IMR-90 (cell line): ENCODE measurements around the gene HEATR1. TPM values are rescaled to one million over a fixed set of nuclear protein-coding genes. Genes with fewer than 3 reads are reported as not detected.

Experiments used
- ATAC-seq: fragments of 200-7000 bp; cut with Tn5 transposase; 2 replicates; pipeline ENCODE4 v1.9.1; 2020; ENCODE audit warnings: low read depth, mild to moderate bottlenecking, moderate library complexity
- BruUV-seq: library from RNA; stranded (reverse); fragments of 400-500 nt; replicated peaks from 2 replicates; lab custom pipeline; 2021; lab: Mats Ljungman, UMichigan
- CTCF ChIA-PET: fragments of 300-600 bp; formaldehyde crosslinking; extraction: SDS; loops from one replicate; lab custom pipeline; 2021; ENCODE audit warnings: antibody characterized with exemption; lab: Yijun Ruan, JAX
- POLR2A ChIA-PET: fragments of 300-600 bp; sonication (Branson Sonifier 250); formaldehyde crosslinking; loops from one replicate; lab custom pipeline; 2022; ENCODE audit warnings: antibody characterized with exemption; ENCODE audit not compliant: unreplicated experiment; lab: Charles Lee
- DNase-seq: peaks from one replicate; pipeline ENCODE4 v3.0.0; 2013
- H2AFZ ChIP-seq: replicated peaks from 2 replicates; pipeline ENCODE3; 2013; ENCODE audit warnings: low read length, mild to moderate bottlenecking; ENCODE audit not compliant: poor library complexity
- H2AK5ac ChIP-seq: 2 replicates; pipeline ENCODE4 v1.6.1; 2013; ENCODE audit warnings: low read depth, low read length, inconsistent platforms
- H2AK9ac ChIP-seq: replicated peaks from 2 replicates; pipeline ENCODE3; 2013; ENCODE audit warnings: mild to moderate bottlenecking, low read depth, low read length, moderate library complexity; ENCODE audit not compliant: poor library complexity
- H2BK120ac ChIP-seq: 2 replicates; pipeline ENCODE4 v1.6.1; 2013; ENCODE audit warnings: low read depth, low read length, inconsistent platforms
- H2BK15ac ChIP-seq: 3 replicates; pipeline ENCODE4 v1.6.1; 2013; ENCODE audit warnings: low read depth, low read length, inconsistent platforms
- H2BK20ac ChIP-seq: 2 replicates; pipeline ENCODE4 v1.6.1; 2013; ENCODE audit warnings: low read depth, mild to moderate bottlenecking, inconsistent platforms, low read length, moderate library complexity
- H2BK5ac ChIP-seq: 2 replicates; pipeline ENCODE4 v1.6.1; 2013; ENCODE audit warnings: mild to moderate bottlenecking, low read depth, low read length, inconsistent platforms; ENCODE audit not compliant: poor library complexity, severe bottlenecking
- H3K14ac ChIP-seq: replicated peaks from 2 replicates; pipeline ENCODE4 v1.6.1; 2013; ENCODE audit warnings: low read depth, low read length, inconsistent platforms
- H3K18ac ChIP-seq: 2 replicates; pipeline ENCODE4 v1.6.1; 2013; ENCODE audit warnings: low read depth, low read length, control low read depth
- H3K23ac ChIP-seq: 2 replicates; pipeline ENCODE4 v1.6.1; 2013; ENCODE audit warnings: low read depth, low read length, inconsistent platforms
- H3K27ac ChIP-seq: 2 replicates; pipeline ENCODE4 v1.5.1; 2013; ENCODE audit warnings: mild to moderate bottlenecking, control low read depth, low read length; ENCODE audit not compliant: insufficient read depth
- H3K27me3 ChIP-seq: 2 replicates; pipeline ENCODE4 v1.6.1; 2013; ENCODE audit warnings: low read length; ENCODE audit not compliant: control insufficient read depth, insufficient read depth
- H3K36me3 ChIP-seq: 2 replicates; pipeline ENCODE4 v1.6.1; 2013; ENCODE audit warnings: low read length, mixed read lengths; ENCODE audit not compliant: control insufficient read depth, insufficient read depth
- H3K4ac ChIP-seq: 2 replicates; pipeline ENCODE4 v1.6.1; 2013; ENCODE audit warnings: low read depth, low read length, inconsistent platforms
- H3K4me1 ChIP-seq: 2 replicates; pipeline ENCODE4 v1.6.1; 2013; ENCODE audit warnings: low read length, mixed read lengths; ENCODE audit not compliant: control insufficient read depth, insufficient read depth
- H3K4me2 ChIP-seq: 2 replicates; pipeline ENCODE4 v1.6.1; 2013; ENCODE audit warnings: low read depth, mild to moderate bottlenecking, control low read depth, low read length, moderate library complexity
- H3K4me3 ChIP-seq: 2 replicates; pipeline ENCODE4 v1.5.1; 2013; ENCODE audit warnings: low read depth, mild to moderate bottlenecking, control low read depth, low read length, moderate library complexity; ENCODE audit not compliant: insufficient read depth
- H3K56ac ChIP-seq: 2 replicates; pipeline ENCODE4 v1.6.1; 2013; ENCODE audit warnings: low read length, inconsistent platforms; ENCODE audit not compliant: insufficient read depth; ENCODE audit errors: extremely low read depth
- H3K79me1 ChIP-seq, 2 experiments: 2 replicates each; pipeline ENCODE4 v1.6.1; 2013; ENCODE audit warnings: low read length in 2 of 2, inconsistent platforms in 1 of 2, low read depth in 1 of 2
- H3K9ac ChIP-seq: 2 replicates; pipeline ENCODE4 v1.6.1; 2013; ENCODE audit warnings: low read depth, low read length, control low read depth
- H3K9me1 ChIP-seq: 2 replicates; pipeline ENCODE4 v1.6.1; 2013; ENCODE audit warnings: low read length, inconsistent platforms; ENCODE audit not compliant: insufficient read depth
- H3K9me3 ChIP-seq: 2 replicates; pipeline ENCODE4 v1.6.1; 2013; ENCODE audit warnings: low read length; ENCODE audit not compliant: control insufficient read depth, insufficient read depth
- H4K20me1 ChIP-seq: 2 replicates; pipeline ENCODE4 v1.6.1; 2013; ENCODE audit warnings: low read length, inconsistent platforms; ENCODE audit not compliant: insufficient read depth
- H4K5ac ChIP-seq: 2 replicates; pipeline ENCODE4 v1.6.1; 2013; ENCODE audit warnings: mild to moderate bottlenecking, low read depth, low read length, control low read depth
- H4K8ac ChIP-seq, 2 experiments: 2 replicates each; pipeline ENCODE4 v1.6.1; 2013; ENCODE audit warnings: low read depth in 2 of 2, low read length in 2 of 2, control low read depth in 1 of 2, inconsistent platforms in 1 of 2
- H4K91ac ChIP-seq: 2 replicates; pipeline ENCODE4 v1.6.1; 2013; ENCODE audit warnings: low read depth, low read length, inconsistent platforms; ENCODE audit not compliant: insufficient read depth
- FOS ChIP-seq: fragments of 150-350 bp; IDR thresholded peaks from 2 replicates; pipeline ENCODE4 v1.6.1; 2016; ENCODE audit warnings: low read depth, low read length
- MAFK ChIP-seq: IDR thresholded peaks from 2 replicates; pipeline ENCODE4 v1.6.1; 2012; ENCODE audit warnings: low read depth, low read length, improper control_type of control experiment
- MAZ ChIP-seq: IDR thresholded peaks from 2 replicates; pipeline ENCODE4 v1.6.1; 2012; ENCODE audit warnings: low read depth, mild to moderate bottlenecking, low read length, improper control_type of control experiment, moderate library complexity, borderline replicate concordance
- MXI1 ChIP-seq: IDR thresholded peaks from 2 replicates; pipeline ENCODE4 v1.6.1; 2012; ENCODE audit warnings: low read depth, mild to moderate bottlenecking, low read length, moderate library complexity, borderline replicate concordance
- NFE2L2 ChIP-seq: fragments of 150-350 bp; IDR thresholded peaks from 2 replicates; pipeline ENCODE4 v1.6.1; 2016; ENCODE audit warnings: low read depth, mild to moderate bottlenecking, low read length
- POLR2A ChIP-seq: IDR thresholded peaks from 2 replicates; pipeline ENCODE4 v1.6.1; 2012; ENCODE audit warnings: mild to moderate bottlenecking, low read depth, low read length
- RAD21 ChIP-seq: IDR thresholded peaks from 2 replicates; pipeline ENCODE4 v1.6.1; 2012; ENCODE audit warnings: low read length, improper control_type of control experiment
- RCOR1 ChIP-seq: IDR thresholded peaks from 2 replicates; pipeline ENCODE4 v1.6.1; 2012; ENCODE audit warnings: mild to moderate bottlenecking, low read length, improper control_type of control experiment; ENCODE audit not compliant: insufficient replicate concordance
- WGBS, 2 experiments: methylation state at CpG; one replicate each; pipeline versions ENCODE4 v1.1.5 to v1.1.7; 2013; ENCODE audit warnings: missing lambda C conversion rate in 2 of 2; ENCODE audit not compliant: insufficient read length in 1 of 2; ENCODE audit errors: extremely low coverage in 2 of 2; 5-methylcytosine and 5-hydroxymethylcytosine counted together
- dilution Hi-C: fragments of 300-500 bp; cut with HindIII; formaldehyde crosslinking; loops from one replicate; pipeline ENCODE4 v1.14.3; 2018; ENCODE audit warnings: low sequenced_read_pairs; ENCODE audit not compliant: unreplicated experiment
- in situ Hi-C: fragments of 300-500 bp; cut with MboI; formaldehyde crosslinking; loops from 3 replicates; pipeline ENCODE4 v1.14.3; 2019; ENCODE audit warnings: low sequenced_read_pairs, inconsistent platforms, mixed read lengths
- intact Hi-C: fragments of 100-400 bp; cut with micrococcal nuclease; formaldehyde crosslinking; loops from 2 replicates; pipeline ENCODE4 v1.10.0; 2022
- polyA plus RNA-seq, 3 experiments: library from polyadenylated mRNA; depleted of rRNA; stranded (reverse); fragments of >200 nt; gene quantifications; 2 replicates each; pipeline ENCODE4 v1.2.3, GENCODE V29; 2012; ENCODE audit warnings: low replicate concordance in 1 of 3
- total RNA-seq: library from RNA; depleted of rRNA; stranded (reverse); fragments of >200 nt; gene quantifications from 2 replicates; pipeline ENCODE4 v1.2.3, GENCODE V29; 2012
- TF ChIP-seq, protein P1 (sequence below): fragments of 150-350 bp; IDR thresholded peaks from 2 replicates; pipeline ENCODE4 v1.6.1; 2016; ENCODE audit warnings: low read depth, mild to moderate bottlenecking, low read length, moderate library complexity, borderline replicate concordance

Gene HEATR1
- total and polyA plus RNA-seq, 2 of the 4 experiments (the other 2 are of a cell fraction), result 8.5 to 53.8 TPM

- Histone ChIP-seq H3K56ac (no peak overlapping the region), H3K36me3 (peaks cover 58% of the 10 kb centered on the region), H2AFZ (no peak overlapping the region), H3K9me3 (no peaks in the 10 kb centered on the region), H2AK9ac (no peak overlapping the region), H4K91ac (no peak overlapping the region), H3K4me3 (no peak overlapping the region), H2AK5ac (no peak overlapping the region), H4K8ac (no peak overlapping the region), H3K4ac (no peak overlapping the region), H3K4me2 (no peak overlapping the region), H2BK15ac (no peak overlapping the region), H3K23ac (no peak overlapping the region), H2BK5ac (no peak overlapping the region), H3K9ac (no peak overlapping the region), H2BK120ac (no peak overlapping the region), H3K4me1 (no peaks in the 10 kb centered on the region), H3K27me3 (no peaks in the 10 kb centered on the region), H3K27ac (no peak overlapping the region), H3K18ac (no peak overlapping the region), H4K5ac (no peak overlapping the region), H2BK20ac (no peak overlapping the region), H3K79me1 (peaks cover 4 to 5% of the 10 kb centered on the region in 2 experiments; a peak in 3 of 4 replicates), H3K14ac (no peak overlapping the region), H3K9me1 (no peaks in the 10 kb centered on the region; the same call in 1 of the 2 replicates), H4K20me1 (no peaks in the 10 kb centered on the region)
- ATAC-seq, result no peak
- no TSS peak for BruUV-seq
- TF ChIP-seq FOS (no peak), MXI1 (no peak), MAZ (no peak), RAD21 (no peak), NFE2L2 (no peak), MAFK (no peak), POLR2A (no peak), RCOR1 (no peak)
- TF ChIP-seq, protein P1, sequence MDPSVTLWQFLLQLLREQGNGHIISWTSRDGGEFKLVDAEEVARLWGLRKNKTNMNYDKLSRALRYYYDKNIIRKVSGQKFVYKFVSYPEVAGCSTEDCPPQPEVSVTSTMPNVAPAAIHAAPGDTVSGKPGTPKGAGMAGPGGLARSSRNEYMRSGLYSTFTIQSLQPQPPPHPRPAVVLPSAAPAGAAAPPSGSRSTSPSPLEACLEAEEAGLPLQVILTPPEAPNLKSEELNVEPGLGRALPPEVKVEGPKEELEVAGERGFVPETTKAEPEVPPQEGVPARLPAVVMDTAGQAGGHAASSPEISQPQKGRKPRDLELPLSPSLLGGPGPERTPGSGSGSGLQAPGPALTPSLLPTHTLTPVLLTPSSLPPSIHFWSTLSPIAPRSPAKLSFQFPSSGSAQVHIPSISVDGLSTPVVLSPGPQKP, result no peak
- DNase-seq, result no peak
- intact Hi-C loops (no loop called here), dilution Hi-C loops (no loop called here), in situ Hi-C loops (loop anchor here (5.0 kb wide), 1 partner anchor 47 kb away; no protein-coding TSS in a partner anchor)
- ChIA-PET CTCF (no interaction called here), POLR2A (no interaction called here)
- WGBS, 2 experiments, result no CpG with 5 or more reads among the region's 3 CpGs
Measured at GRCh38 chr1:236545621-236546169, 58.6 kb downstream of the HEATR1 start.
